ENCODE measurements around the gene FYTTD1. TPM values are rescaled to one million over a fixed set of nuclear protein-coding genes. Genes with fewer than 3 reads are reported as not detected.

Gene FYTTD1
- total and polyA plus RNA-seq, 2 donors (not counting 1 experiment from before 2014, with no cell fraction given) = 6.2 to 110 TPM

- H3K27ac Mint-ChIP-seq = peak overlapping the region; percentile 18
- H4K20me1 ChIP-seq (ENCODE audit: control insufficient read depth, insufficient read depth, low read length, poor library complexity, severe bottlenecking) = peaks cover 7% of the 10 kb centered on the region
- ATAC-seq (ENCODE audit: low read depth) (no peak), DNase-seq (no peak)
- no peaks in the 10 kb centered on the region for H3K9me3 Mint-ChIP-seq (ENCODE audit: insufficient read depth)
- H3K4me1 ChIP-seq (ENCODE audit: control insufficient read depth in 2 of 2, insufficient read depth in 2 of 2, low read length in 2 of 2) = peaks cover 40 to 41% of the 10 kb centered on the region in 2 donors
- H2AFZ ChIP-seq (ENCODE audit: insufficient read depth, low read depth, low read length, poor library complexity, severe bottlenecking) = no peak overlapping the region
- H3K4me3 Mint-ChIP-seq = no peak overlapping the region
- ChIA-PET POLR2A (no interaction called here), CTCF (interaction anchor here (1.0 to 1.1 kb wide), 2 partner anchors 12 to 197 kb away, joined by 3 read pairs; no protein-coding TSS in a partner anchor)
- intact Hi-C loops (cut with micrococcal nuclease) = no loop called here
- H3K4me1 Mint-ChIP-seq = peaks cover 70% of the 10 kb centered on the region
- H3K36me3 ChIP-seq (replicated peaks in 1 of 2; ENCODE audit: control extremely low read depth in 1 of 2, control insufficient read depth in 1 of 2, extremely low read depth in 1 of 2, insufficient read depth in 2 of 2, low read length in 1 of 2) = no peaks in the 10 kb centered on the region
- no peak overlapping the region for H3K4me3 ChIP-seq (ENCODE audit: control extremely low read depth in 1 of 5, extremely low read depth in 1 of 5, insufficient read depth in 1 of 5, low read depth in 2 of 5, low read length in 4 of 5)
- H3K4me2 ChIP-seq (replicated peaks; ENCODE audit: low read depth, low read length, poor library complexity, severe bottlenecking) = no peak overlapping the region
- no peaks in the 10 kb centered on the region for H3K9me3 ChIP-seq (ENCODE audit: control extremely low read depth in 1 of 3, control insufficient read depth in 2 of 3, insufficient read depth in 1 of 3, low read length in 2 of 3)
- peaks cover 97% of the 10 kb centered on the region for H3K79me2 ChIP-seq (ENCODE audit: control insufficient read depth, insufficient read depth, low read length)
- H3K27me3 ChIP-seq (replicated peaks in 1 of 4; ENCODE audit: control extremely low read depth in 1 of 4, control insufficient read depth in 3 of 4, insufficient read depth in 4 of 4, low read length in 3 of 4) = no peaks in the 10 kb centered on the region
- no peak overlapping the region for H3K9ac ChIP-seq (ENCODE audit: low read length)
- TF ChIP-seq CTCF (IDR thresholded peaks at IDR 0.05) (no peak), EZH2 (IDR thresholded peaks at IDR 0.05; ENCODE audit: borderline replicate concordance, insufficient read depth, low read depth, low read length, poor library complexity, severe bottlenecking) (no peak)
- peak overlapping the region in 1 of 2 donors; percentile 29 for H3K27ac ChIP-seq (ENCODE audit: low read length in 2 of 2)
- no peaks in the 10 kb centered on the region for H3K27me3 Mint-ChIP-seq
- WGBS (ENCODE audit: insufficient coverage) = no CpG with 5 or more reads among the region's 4 CpGs
Measured at GRCh38 chr3:197796087-197796486, 46.4 kb downstream of the FYTTD1 start.

- POLR2A ChIA-PET = no interaction called here
- Histone ChIP-seq H3K4me2 (replicated peaks; ENCODE audit: low read depth, low read length, poor library complexity, severe bottlenecking) (no peak overlapping the region), H3K79me2 (ENCODE audit: control insufficient read depth, insufficient read depth, low read length) (peaks cover 99% of the 10 kb centered on the region), H3K27me3 (replicated peaks in 1 of 4; ENCODE audit: control extremely low read depth in 1 of 4, control insufficient read depth in 3 of 4, insufficient read depth in 4 of 4, low read length in 3 of 4) (no peaks in the 10 kb centered on the region), H3K9me3 (ENCODE audit: control extremely low read depth in 1 of 3, control insufficient read depth in 2 of 3, insufficient read depth in 1 of 3, low read length in 2 of 3) (no peaks in the 10 kb centered on the region), H3K27ac (ENCODE audit: low read length in 2 of 2) (peak overlapping the region in 1 of 2 donors; percentile 45), H3K9ac (ENCODE audit: low read length) (no peak overlapping the region), H2AFZ (ENCODE audit: insufficient read depth, low read depth, low read length, poor library complexity, severe bottlenecking) (no peak overlapping the region), H3K4me3 (ENCODE audit: control extremely low read depth in 1 of 5, extremely low read depth in 1 of 5, insufficient read depth in 1 of 5, low read depth in 2 of 5, low read length in 4 of 5) (no peak overlapping the region), H3K36me3 (replicated peaks in 1 of 2; ENCODE audit: control extremely low read depth in 1 of 2, control insufficient read depth in 1 of 2, extremely low read depth in 1 of 2, insufficient read depth in 2 of 2, low read length in 1 of 2) (no peaks in the 10 kb centered on the region), H3K4me1 (ENCODE audit: control insufficient read depth in 2 of 2, insufficient read depth in 2 of 2, low read length in 2 of 2) (peaks cover 22 to 41% of the 10 kb centered on the region in 2 donors), H4K20me1 (ENCODE audit: control insufficient read depth, insufficient read depth, low read length, poor library complexity, severe bottlenecking) (peaks cover 22% of the 10 kb centered on the region)
- CTCF ChIA-PET = interaction anchor here (2.9 kb wide), 1 partner anchor 17 kb away, joined by 12 read pairs; no protein-coding TSS in a partner anchor
- ATAC-seq (ENCODE audit: low read depth) (peak; percentile 22), DNase-seq (no peak)
- Mint-ChIP-seq H3K4me3 (peak overlapping the region; percentile 18), H3K27ac (peak overlapping the region; percentile 60), H3K9me3 (ENCODE audit: insufficient read depth) (no peaks in the 10 kb centered on the region), H3K4me1 (peaks cover 73% of the 10 kb centered on the region), H3K27me3 (no peaks in the 10 kb centered on the region)
- intact Hi-C loops (cut with micrococcal nuclease) = no loop called here
- no peak for TF ChIP-seq EZH2 (IDR thresholded peaks at IDR 0.05; ENCODE audit: borderline replicate concordance, insufficient read depth, low read depth, low read length, poor library complexity, severe bottlenecking)
- TF ChIP-seq CTCF (IDR thresholded peaks at IDR 0.05) = no peak
- 24% methylated on average over 2 of the region's 3 CpGs for WGBS (ENCODE audit: insufficient coverage)
Measured at GRCh38 chr3:197798863-197799262, 49.2 kb downstream of the FYTTD1 start.

Measured in B cell (primary cell).